OCI-LY1 (cell line): ENCODE data around the gene KLC1.

Source experiments
- H2AFZ ChIP-seq: fragments of 200-600 bp; sonication (generic), shearing (Covaris generic); 2 replicates; pipeline ENCODE4 v1.6.0; 2014; ENCODE audit warnings: antibody characterized with exemption, mild to moderate bottlenecking, low read length
- H3F3A ChIP-seq: fragments of 200-600 bp; sonication (generic), shearing (Covaris generic); 2 replicates; pipeline ENCODE4 v1.6.0; 2014; ENCODE audit warnings: mild to moderate bottlenecking, antibody characterized with exemption, low read length, moderate library complexity; ENCODE audit not compliant: insufficient read depth
- H3K27ac ChIP-seq: fragments of 200-600 bp; sonication (generic); 2 replicates; pipeline ENCODE4 v1.5.1; 2014; ENCODE audit warnings: low read length, mixed run types, mild to moderate bottlenecking, low read depth; ENCODE audit not compliant: poor library complexity, severe bottlenecking
- H3K27me3 ChIP-seq: fragments of 200-600 bp; sonication (generic); 2 replicates; pipeline ENCODE4 v1.6.0; 2014; ENCODE audit warnings: antibody characterized with exemption, mild to moderate bottlenecking, low read length, moderate library complexity; ENCODE audit not compliant: insufficient read depth
- H3K36me3 ChIP-seq: fragments of 200-600 bp; sonication (generic); 2 replicates; pipeline ENCODE4 v1.6.1; 2014; ENCODE audit warnings: mild to moderate bottlenecking, antibody characterized with exemption, low read length, moderate library complexity, mixed read lengths; ENCODE audit not compliant: insufficient read depth
- H3K4me1 ChIP-seq: fragments of 200-600 bp; sonication (generic); 2 replicates; pipeline ENCODE4 v1.5.1; 2014; ENCODE audit warnings: mild to moderate bottlenecking, low read length, moderate library complexity; ENCODE audit not compliant: insufficient read depth, severe bottlenecking
- H3K4me2 ChIP-seq: fragments of 200-600 bp; sonication (generic), shearing (Covaris generic); 2 replicates; pipeline ENCODE4 v1.6.1; 2014; ENCODE audit warnings: low read length
- H3K4me3 ChIP-seq: fragments of 200-600 bp; sonication (generic); 2 replicates; pipeline ENCODE4 v1.5.1; 2014; ENCODE audit warnings: low read length, low read depth, mild to moderate bottlenecking, mixed read lengths; ENCODE audit not compliant: poor library complexity, severe bottlenecking
- H3K79me2 ChIP-seq: fragments of 200-600 bp; shearing (Covaris generic); 2 replicates; pipeline ENCODE4 v1.6.1; 2016; ENCODE audit warnings: mixed run types, low read length, mixed read lengths; ENCODE audit not compliant: insufficient read depth
- H3K9ac ChIP-seq: fragments of 200-600 bp; sonication (generic), shearing (Covaris generic); 2 replicates; pipeline ENCODE4 v1.6.1; 2014; ENCODE audit warnings: mild to moderate bottlenecking, low read length, mixed read lengths
- H3K9me2 ChIP-seq: fragments of 200-600 bp; sonication (generic), shearing (Covaris generic); 2 replicates; pipeline ENCODE4 v1.6.1; 2014; ENCODE audit warnings: low read depth, mild to moderate bottlenecking, low read length, mixed read lengths
- H3K9me3 ChIP-seq: fragments of 200-600 bp; shearing (Covaris generic); 2 replicates; pipeline ENCODE4 v1.6.1; 2014; ENCODE audit warnings: low read length, mixed read lengths
- H4K20me1 ChIP-seq: fragments of 200-600 bp; sonication (generic), shearing (Covaris generic); 2 replicates; pipeline ENCODE4 v1.6.0; 2016; ENCODE audit warnings: mild to moderate bottlenecking, low read length; ENCODE audit not compliant: insufficient read depth
- EZH2 ChIP-seq: fragments of 200-600 bp; sonication (generic), shearing (Covaris generic); IDR thresholded peaks from 2 replicates; pipeline ENCODE4 v1.8.0; 2017; ENCODE audit warnings: borderline replicate concordance, mixed run types, mild to moderate bottlenecking, antibody characterized with exemption, low read length, moderate library complexity, mixed read lengths
- TF ChIP-seq, protein P1 (sequence below): fragments of 200-600 bp; sonication (generic), shearing (Covaris generic); IDR thresholded peaks from 2 replicates; pipeline ENCODE4 v1.5.1; 2017; ENCODE audit warnings: mild to moderate bottlenecking, antibody characterized with exemption, low read length, moderate library complexity, mixed read lengths

KLC1 gene

DNA sequence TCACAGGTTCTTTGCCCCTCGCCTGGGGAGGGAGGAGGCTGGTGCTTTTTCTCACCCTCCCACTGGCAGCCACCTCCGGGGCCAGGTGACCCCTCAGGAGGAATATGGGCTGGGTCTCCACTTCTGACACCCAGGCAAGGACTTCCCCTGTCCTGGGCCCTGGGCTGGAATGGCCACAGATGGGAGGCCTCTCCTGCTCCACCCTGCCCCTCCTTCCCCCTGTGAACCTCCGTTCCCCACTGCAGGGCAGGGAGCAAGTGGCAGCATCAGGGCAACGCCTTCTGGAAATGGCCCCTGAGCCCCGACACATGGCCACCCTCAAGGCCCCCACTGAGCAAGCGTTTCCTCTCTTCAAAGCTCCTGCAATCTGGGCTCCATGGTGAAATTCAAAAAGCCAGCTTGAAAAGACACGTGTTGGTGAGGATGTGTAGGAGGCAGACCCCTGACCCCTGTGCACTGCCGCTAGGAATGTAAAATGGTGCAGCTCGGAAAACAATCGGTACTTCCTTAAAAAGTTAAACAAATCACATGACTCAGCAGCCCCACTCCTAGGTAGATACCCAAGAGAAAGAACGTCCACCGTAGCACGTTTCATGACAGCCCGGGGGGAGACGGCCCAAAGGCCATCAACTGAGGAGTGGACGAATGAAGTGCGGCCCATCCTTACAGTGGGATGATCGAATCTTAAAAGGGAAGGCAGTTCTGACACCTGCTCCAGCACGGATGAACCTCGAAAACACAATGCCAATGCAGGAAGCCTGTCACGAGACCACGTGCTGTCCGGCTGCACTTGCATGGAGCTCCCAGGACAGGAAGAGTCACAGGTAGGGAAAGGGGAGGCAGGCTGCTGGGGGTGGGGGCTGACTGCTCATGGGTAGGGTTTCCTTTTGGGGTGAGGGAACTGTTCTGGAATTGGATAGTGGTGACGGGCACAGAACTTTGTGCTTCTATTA lies 74.7 kb downstream of the KLC1 start:
- H3K9me2 ChIP-seq = no peaks in the 10 kb centered on the region
- TF ChIP-seq, protein P1, sequence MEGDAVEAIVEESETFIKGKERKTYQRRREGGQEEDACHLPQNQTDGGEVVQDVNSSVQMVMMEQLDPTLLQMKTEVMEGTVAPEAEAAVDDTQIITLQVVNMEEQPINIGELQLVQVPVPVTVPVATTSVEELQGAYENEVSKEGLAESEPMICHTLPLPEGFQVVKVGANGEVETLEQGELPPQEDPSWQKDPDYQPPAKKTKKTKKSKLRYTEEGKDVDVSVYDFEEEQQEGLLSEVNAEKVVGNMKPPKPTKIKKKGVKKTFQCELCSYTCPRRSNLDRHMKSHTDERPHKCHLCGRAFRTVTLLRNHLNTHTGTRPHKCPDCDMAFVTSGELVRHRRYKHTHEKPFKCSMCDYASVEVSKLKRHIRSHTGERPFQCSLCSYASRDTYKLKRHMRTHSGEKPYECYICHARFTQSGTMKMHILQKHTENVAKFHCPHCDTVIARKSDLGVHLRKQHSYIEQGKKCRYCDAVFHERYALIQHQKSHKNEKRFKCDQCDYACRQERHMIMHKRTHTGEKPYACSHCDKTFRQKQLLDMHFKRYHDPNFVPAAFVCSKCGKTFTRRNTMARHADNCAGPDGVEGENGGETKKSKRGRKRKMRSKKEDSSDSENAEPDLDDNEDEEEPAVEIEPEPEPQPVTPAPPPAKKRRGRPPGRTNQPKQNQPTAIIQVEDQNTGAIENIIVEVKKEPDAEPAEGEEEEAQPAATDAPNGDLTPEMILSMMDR = no peak
- no peak for TF ChIP-seq EZH2
- H3K36me3 ChIP-seq = peaks cover 80% of the 10 kb centered on the region
- H3K9me3 ChIP-seq = no peaks in the 10 kb centered on the region
- H3K27me3 ChIP-seq = no peaks in the 10 kb centered on the region
- H3K79me2 ChIP-seq = no peaks in the 10 kb centered on the region
- H3K27ac ChIP-seq = peak overlapping the region; percentile 97
- H4K20me1 ChIP-seq = no peaks in the 10 kb centered on the region
- H2AFZ ChIP-seq = no peak overlapping the region
- H3K4me3 ChIP-seq = no peak overlapping the region
- H3K9ac ChIP-seq = no peak overlapping the region
- 0 out of 2 replicates have a peak, but pooled peaks cover 5% of the 10 kb centered on the region for H3F3A ChIP-seq
- H3K4me2 ChIP-seq = no peak overlapping the region
- peaks cover 61% of the 10 kb centered on the region for H3K4me1 ChIP-seq

DNA sequence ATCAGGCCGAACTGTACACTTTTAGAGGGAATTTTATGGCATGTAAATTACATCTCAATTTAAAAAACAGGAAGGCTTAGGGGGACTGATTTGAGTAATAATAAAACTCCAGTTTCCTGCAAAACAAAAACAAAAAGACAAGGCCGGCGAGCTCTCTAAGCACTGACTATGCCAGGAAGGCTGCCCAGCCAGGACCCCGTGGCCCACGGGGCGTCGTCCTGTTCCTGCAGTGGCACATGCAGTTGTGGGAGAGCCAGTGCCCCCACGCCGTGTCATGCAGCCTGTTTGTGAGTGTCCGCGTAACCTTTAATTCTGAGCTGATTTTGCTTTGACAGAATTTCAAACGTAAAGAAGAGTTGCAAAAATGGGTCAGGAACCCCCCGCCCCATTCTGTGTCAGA lies 75.7 kb downstream of the KLC1 start:
- 0 out of 2 replicates have a peak, but pooled peaks cover 5% of the 10 kb centered on the region for H3F3A ChIP-seq
- H3K27ac ChIP-seq = peak overlapping the region; percentile 53
- no peaks in the 10 kb centered on the region for H3K9me2 ChIP-seq
- H3K9me3 ChIP-seq = no peaks in the 10 kb centered on the region
- no peak overlapping the region for H3K9ac ChIP-seq
- no peaks in the 10 kb centered on the region for H3K27me3 ChIP-seq
- no peaks in the 10 kb centered on the region for H3K79me2 ChIP-seq
- H2AFZ ChIP-seq = no peak overlapping the region
- peaks cover 86% of the 10 kb centered on the region for H3K36me3 ChIP-seq
- no peak for TF ChIP-seq EZH2
- H3K4me3 ChIP-seq = no peak overlapping the region
- H4K20me1 ChIP-seq = no peaks in the 10 kb centered on the region
- H3K4me1 ChIP-seq = peaks cover 51% of the 10 kb centered on the region
- no peak overlapping the region for H3K4me2 ChIP-seq

DNA sequence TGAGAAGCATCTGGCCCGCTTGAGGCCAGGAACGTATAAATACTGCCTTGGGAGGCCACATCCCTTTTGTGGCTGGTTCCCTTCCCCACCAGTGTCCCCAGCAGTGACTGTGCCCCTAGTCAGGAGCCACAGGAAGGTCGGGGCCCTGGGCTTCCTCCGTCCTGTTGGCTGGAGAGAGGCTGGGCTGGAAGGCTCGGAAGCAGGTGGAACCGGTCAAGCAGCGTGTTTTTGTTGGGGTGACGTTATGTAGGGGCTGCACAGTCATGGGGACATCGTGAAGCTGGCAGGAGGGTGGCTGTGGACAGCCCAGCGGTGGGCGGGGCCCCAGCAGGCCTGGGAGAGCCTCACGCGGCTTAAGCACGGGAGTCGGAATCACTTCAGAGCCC lies 76.1 kb downstream of the KLC1 start:
- peak overlapping the region; percentile 53 for H3K27ac ChIP-seq
- no peaks in the 10 kb centered on the region for H4K20me1 ChIP-seq
- no peaks in the 10 kb centered on the region for H3K9me3 ChIP-seq
- no peak overlapping the region for H3K9ac ChIP-seq
- H3K36me3 ChIP-seq = peaks cover 86% of the 10 kb centered on the region
- H3K4me3 ChIP-seq = no peak overlapping the region
- H3K4me1 ChIP-seq = peaks cover 47% of the 10 kb centered on the region
- H3F3A ChIP-seq = 0 out of 2 replicates have a peak, but pooled peaks cover 5% of the 10 kb centered on the region
- no peaks in the 10 kb centered on the region for H3K27me3 ChIP-seq
- TF ChIP-seq, protein P1 = no peak
- TF ChIP-seq EZH2 = no peak
- H3K9me2 ChIP-seq = no peaks in the 10 kb centered on the region
- no peaks in the 10 kb centered on the region for H3K79me2 ChIP-seq
- H2AFZ ChIP-seq = no peak overlapping the region
- H3K4me2 ChIP-seq = no peak overlapping the region
